Urinary bladder (tissue), 4 donors: ENCODE data around the gene RIPOR1. TPM values are rescaled to one million over a fixed set of nuclear protein-coding genes. Genes with fewer than 3 reads are reported as not detected.
A peak's percentile ranks its signal among the peaks of the same experiment; 100 is the strongest.
"Not testable (repeated sequence)": the region's sequence is repeated elsewhere in the genome, so short reads cannot be mapped to it uniquely, and the experiment has no call there.

Experiments used
- DNase-seq: peaks from one replicate; pipeline ENCODE4 v3.0.0-alpha.2; 2015; ENCODE audit errors: extremely low spot score
- H3K27ac ChIP-seq: one replicate; pipeline ENCODE4 v1.5.1; 2013; ENCODE audit warnings: low read depth, mild to moderate bottlenecking, moderate library complexity
- H3K36me3 ChIP-seq: one replicate; pipeline ENCODE4 v1.6.1; 2013; ENCODE audit warnings: mild to moderate bottlenecking, moderate library complexity; ENCODE audit not compliant: insufficient read depth
- H3K4me1 ChIP-seq: one replicate; pipeline ENCODE4 v1.6.1; 2013; ENCODE audit warnings: mild to moderate bottlenecking, moderate library complexity; ENCODE audit not compliant: insufficient read depth
- H3K4me3 ChIP-seq: one replicate; pipeline ENCODE4 v1.5.1; 2013; ENCODE audit warnings: low read depth, low read length
- WGBS: extraction: QIAGEN DNeasy Blood & Tissue Kit; methylation state at CpG from one replicate; pipeline ENCODE4 v1.1.7; 2013; 5-methylcytosine and 5-hydroxymethylcytosine counted together
- polyA plus RNA-seq: library from polyadenylated mRNA; stranded (reverse); fragments of 200-250 nt; gene quantifications from one replicate; pipeline ENCODE4 v1.2.3, GENCODE V29; 2013
- total RNA-seq: library from RNA; depleted of rRNA; stranded (reverse); fragments of >200 nt; gene quantifications from one replicate; pipeline ENCODE4 v1.2.3, GENCODE V29; 2014
- donor health status: healthy with polysubstance abuse.
- donor health status: healthy.

The RIPOR1 gene
- total and polyA plus RNA-seq, 2 donors, result 20.5 to 59.0 TPM

DNA sequence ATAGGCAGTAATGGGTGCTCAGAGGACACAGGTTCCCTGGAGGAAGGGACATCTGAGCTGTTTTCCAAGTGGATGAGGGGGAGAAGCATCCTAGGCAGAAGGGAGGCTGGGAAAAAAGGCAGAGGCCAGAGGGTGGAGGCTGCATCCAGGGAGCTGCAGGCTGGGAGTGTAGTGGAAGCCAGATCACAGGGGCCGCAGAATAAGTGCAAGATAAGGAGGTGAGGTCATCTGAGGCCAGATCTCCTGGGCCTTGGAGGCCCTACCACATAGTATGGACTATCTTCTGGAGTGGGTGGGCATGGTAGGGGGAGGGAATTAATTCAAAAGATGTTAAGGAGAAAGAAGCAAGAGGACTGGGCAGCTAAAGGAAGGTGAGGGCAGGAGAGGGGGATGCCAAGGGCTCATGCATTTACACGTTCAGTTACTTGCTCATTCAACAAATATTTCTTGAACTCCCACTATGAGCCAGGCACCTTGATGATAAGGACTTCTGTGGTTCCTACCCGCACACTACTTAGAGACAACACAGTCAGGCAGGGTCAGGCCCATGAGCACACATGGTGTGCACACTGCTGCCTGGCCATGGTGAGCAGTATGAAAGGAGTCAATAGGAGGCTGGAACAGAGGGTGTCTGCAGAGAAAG, 2.4 kb upstream of the RIPOR1 start:
- 84% methylated on average over 3 of the region's 3 CpGs for WGBS

DNA sequence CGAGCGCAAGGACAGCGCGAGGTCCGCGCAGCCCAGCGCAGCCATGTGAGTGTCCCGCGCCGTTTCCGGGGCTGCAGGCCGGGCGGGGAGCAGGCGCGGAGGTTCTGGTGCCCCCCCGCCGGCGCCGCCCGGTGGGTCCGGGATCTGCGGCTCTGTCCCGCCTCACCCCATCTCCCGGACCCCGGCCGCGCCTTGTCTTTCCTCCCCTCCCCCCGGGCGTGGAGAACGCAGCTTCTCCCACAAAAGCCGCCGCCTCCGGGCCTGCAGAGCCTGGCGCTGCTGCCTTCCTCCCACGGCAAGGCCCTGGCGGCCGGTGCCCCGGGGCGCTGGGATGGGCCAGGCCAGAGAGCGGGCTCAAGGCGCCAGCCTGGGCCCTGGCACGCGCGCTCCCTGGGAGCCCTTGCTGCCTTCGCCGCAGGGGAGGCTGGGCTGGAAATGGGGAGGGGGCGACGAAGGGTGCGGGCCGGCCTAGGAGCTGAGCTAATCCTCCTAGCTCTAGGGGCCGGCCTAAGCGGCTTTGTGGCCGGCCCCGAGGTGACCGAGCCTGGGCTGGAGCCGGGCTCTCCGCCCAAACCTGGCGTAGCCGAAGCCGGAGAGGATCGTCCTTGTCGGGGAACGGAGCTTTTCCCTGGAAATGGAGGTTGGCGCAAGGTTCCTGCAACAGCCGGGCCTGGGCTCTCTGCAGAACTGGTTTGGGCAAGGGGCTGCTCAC, 397 bp downstream of the RIPOR1 start:
- no peaks in the 10 kb centered on the region for H3K4me1 ChIP-seq
- WGBS, result under 1% methylated on average over 65 of the region's 65 CpGs
- no peak for DNase-seq
- peak overlapping the region; percentile 85 for H3K4me3 ChIP-seq
- no peaks in the 10 kb centered on the region for H3K36me3 ChIP-seq
- H3K27ac ChIP-seq, result peak overlapping the region; percentile 68

More for the DNA sequence above, 2.4 kb upstream of the RIPOR1 start:
- Histone ChIP-seq H3K27ac (no peak overlapping the region), H3K4me3 (no peak overlapping the region), H3K4me1 (no peaks in the 10 kb centered on the region), H3K36me3 (no peaks in the 10 kb centered on the region)
- no peak for DNase-seq

DNA sequence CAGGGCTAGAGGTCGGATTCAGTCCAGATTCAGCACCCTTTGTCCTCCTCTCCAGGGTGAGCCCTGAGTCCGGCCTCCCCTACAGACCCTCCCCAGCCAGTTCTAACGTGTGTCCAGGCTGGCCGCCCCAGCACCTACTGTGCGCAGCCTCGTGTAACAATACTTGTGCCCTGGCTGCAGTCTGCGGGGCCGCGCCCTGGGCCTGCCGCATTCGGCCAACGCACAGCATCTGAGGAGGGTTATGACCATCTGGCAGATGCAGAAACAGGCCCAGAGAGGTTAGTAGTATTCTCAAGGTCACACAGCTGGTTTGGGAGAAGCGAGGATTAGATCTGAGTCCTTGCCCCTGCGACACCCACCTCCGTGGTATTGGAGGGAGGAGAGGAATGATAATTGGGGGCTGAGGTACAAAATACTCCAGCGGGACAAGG, 968 bp downstream of the RIPOR1 start:
- Histone ChIP-seq H3K36me3 (no peaks in the 10 kb centered on the region), H3K27ac (peak overlapping the region; percentile 23), H3K4me1 (no peaks in the 10 kb centered on the region), H3K4me3 (peak overlapping the region; percentile 85)
- 6% methylated on average over 16 of the region's 16 CpGs for WGBS
- DNase-seq, result no peak

DNA sequence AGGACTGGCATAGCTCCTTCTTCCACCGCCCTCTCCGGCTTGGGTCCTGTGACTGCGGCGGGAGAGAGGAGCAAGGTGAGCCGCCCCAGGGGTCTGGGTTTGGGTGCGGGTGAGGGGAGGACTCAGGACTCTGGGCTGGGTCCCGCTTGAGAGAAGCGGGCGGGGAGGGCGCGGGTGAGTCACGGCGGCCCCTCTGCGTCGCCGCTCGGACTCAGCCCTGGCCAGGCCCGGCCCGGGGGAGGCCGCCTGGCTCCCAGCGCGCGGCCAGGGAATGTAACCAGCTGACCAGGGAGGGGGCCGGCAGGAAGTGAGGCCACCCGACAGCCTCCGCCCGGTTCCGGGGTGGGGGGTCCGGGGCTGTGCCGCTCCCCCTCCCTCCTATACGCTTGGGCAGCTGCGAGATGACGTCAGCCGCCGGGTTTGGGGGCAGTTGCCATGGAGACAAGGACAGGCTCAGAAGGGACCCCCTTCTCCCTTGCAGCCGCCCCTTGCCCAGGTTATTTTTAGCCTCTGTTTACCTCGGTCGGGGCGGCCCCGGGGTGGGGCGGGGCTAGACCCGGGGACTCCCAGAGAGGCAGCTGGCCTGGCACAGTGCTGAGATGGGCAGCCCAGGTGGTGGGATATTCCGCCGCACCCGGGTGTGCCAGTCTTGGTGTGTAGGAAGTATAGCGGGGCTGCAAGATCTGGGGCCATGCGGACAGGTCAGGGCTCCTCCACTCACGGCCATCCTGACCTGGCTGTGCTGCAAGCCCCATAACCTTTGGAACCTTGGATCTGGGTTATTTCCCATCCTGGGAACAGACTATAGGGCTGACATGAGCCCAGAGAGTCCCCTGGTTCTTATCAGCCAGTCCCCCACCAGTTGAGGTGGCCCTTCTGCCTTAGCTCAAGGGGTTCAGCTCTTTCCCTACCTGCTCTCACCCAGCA, 1.6 kb downstream of the RIPOR1 start:
- no peak for DNase-seq
- H3K4me3 ChIP-seq, result peak overlapping the region; percentile 85
- H3K4me1 ChIP-seq, result no peaks in the 10 kb centered on the region
- 3% methylated on average over 48 of the region's 48 CpGs for WGBS
- no peaks in the 10 kb centered on the region for H3K36me3 ChIP-seq
- H3K27ac ChIP-seq, result peak overlapping the region; percentile 53

DNA sequence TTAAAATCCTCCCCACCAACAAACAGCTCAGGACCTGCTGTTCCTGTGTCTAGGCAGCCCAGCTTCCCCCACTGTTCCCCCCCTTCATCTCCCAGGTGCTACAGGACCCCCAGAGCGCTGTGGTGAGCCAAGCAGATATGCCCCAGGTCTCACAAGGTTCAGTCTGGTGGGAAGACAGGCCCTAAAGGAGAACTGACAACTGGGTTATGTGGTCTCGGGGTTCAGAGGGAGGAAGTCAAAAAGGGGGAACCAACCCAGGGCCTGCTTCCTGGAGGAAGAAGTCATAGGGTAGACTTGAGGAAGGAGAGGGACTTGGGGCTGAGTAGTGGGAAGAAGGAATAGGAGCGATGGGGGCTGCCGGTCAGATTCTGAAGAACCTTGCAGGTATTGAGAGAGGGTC, 2.6 kb downstream of the RIPOR1 start:
- DNase-seq, result no peak
- no peak overlapping the region for H3K27ac ChIP-seq
- H3K4me3 ChIP-seq, result no peak overlapping the region
- WGBS, result 82% methylated on average over 4 of the region's 4 CpGs
- no peaks in the 10 kb centered on the region for H3K4me1 ChIP-seq
- no peaks in the 10 kb centered on the region for H3K36me3 ChIP-seq

DNA sequence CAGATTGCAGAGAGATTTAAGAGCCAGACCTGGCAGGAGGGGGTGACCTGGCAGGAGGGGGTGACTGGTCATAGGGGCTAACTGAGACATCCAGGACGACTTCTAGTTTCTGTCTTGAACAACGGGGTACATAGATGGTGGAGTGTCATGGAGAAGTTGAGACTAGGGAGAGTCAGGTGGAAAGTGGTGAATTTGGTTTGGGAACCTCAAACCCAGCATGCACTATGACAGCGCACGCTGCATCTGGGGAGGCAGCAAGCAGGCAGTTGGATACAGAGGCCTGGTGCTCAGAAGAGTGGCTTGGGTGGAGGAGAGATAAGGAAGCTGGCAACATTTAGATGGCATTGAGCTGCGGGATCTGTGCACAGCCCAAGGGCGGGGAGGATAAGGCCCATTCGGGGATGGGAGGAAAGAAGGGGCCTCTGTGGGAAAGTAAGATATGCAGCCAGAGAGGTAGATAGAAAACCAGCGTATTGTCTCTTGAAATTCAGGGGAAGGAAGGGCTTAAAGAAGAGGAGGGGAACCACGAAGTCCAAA, 4.5 kb downstream of the RIPOR1 start:
- Histone ChIP-seq H3K36me3 (no peaks in the 10 kb centered on the region), H3K27ac (no peak overlapping the region), H3K4me3 (no peak overlapping the region), H3K4me1 (no peaks in the 10 kb centered on the region)
- no peak for DNase-seq
- WGBS, result 72% methylated on average over 9 of the region's 9 CpGs

DNA sequence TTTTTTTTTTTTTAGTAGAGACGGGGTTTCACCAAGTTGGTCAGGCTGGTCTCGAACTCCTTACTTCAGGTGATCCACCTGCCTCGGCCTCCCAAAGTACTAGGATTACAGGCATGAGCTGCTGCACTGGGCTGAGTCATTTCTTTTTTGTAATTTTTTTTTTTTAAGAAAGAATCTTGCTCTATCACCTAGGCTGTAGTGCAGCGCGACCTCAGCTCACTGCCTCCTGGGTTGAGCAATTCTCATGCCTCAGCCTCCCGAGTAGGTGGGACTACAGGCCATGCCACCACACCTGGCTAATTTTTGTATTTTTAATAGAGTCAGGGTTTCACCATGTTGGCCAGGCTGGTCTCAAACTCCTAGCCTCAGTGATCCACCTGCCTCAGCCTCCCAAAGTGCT, 5.4 kb downstream of the RIPOR1 start:
- H3K4me3 ChIP-seq, H3K4me1 ChIP-seq, H3K36me3 ChIP-seq, H3K27ac ChIP-seq, DNase-seq: not testable (repeated sequence)
- WGBS, result 90% methylated on average over 6 of the region's 6 CpGs

DNA sequence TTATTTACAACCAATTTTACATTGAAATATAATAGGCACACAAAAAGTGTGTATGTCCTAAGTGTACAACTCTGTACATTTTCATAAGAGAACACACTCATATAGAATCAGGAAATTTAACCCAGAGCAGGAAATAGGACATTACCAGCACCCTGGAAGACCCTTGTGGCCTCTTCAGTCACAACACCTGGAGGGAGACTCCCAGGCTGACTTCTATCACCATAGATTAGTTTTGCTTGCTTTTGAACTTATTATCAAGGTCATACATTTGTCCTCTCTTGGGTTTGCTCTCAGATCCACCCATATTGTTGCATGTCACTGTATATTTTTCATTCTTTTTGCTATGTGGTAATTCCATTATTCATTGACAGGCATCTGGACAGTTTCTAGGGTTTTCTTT, 5.8 kb downstream of the RIPOR1 start:
- Histone ChIP-seq H3K36me3 (no peaks in the 10 kb centered on the region), H3K4me3 (no peak overlapping the region), H3K4me1 (peaks cover 3% of the 10 kb centered on the region), H3K27ac (no peak overlapping the region)
- DNase-seq, result no peak

DNA sequence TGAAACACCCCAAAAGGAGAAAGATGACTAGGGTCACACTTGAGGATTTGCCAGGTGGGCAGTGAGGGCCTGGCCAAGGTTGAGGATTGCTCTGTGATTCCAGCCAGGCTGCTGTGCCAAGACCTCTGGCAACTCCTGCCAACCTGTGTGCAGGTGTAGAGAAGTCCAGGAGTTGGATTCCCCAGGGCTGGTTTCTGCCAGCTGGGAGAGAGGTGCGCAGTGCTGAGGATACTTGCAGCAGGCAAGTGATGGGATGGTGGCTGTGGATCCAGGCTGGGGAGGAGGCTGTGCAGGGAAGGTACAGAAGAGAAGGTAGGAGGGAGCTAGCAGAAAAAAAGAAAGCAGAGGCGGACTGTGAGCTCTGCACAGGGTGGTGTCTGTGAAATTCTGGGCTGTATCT, 6.6 kb downstream of the RIPOR1 start:
- Histone ChIP-seq H3K36me3 (no peaks in the 10 kb centered on the region), H3K4me1 (peaks cover 3% of the 10 kb centered on the region), H3K27ac (no peak overlapping the region), H3K4me3 (no peak overlapping the region)
- no peak for DNase-seq
- 93% methylated on average over 2 of the region's 2 CpGs for WGBS

DNA sequence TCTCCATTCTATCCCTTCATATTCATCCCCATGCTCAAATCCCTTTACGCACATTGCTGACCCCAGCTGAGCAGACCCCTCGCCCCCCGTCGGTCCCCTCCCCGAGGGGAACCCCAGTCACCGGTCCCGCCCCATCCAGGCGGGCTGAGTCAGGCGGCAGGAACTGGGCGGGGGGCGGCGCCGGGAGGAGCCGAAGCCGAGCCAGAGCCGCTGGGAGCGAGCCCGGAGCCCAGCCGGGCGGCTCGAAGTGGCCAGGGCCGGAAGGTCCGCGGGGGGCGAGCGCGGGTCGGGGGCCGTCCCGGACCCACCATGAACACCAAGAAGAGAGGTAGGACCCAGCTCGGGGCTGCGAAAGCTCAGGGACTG, 8.6 kb downstream of the RIPOR1 start:
- no peak for DNase-seq
- Histone ChIP-seq H3K36me3 (peaks cover 2% of the 10 kb centered on the region), H3K4me1 (peaks cover 3% of the 10 kb centered on the region), H3K4me3 (peak overlapping the region; percentile 76), H3K27ac (peak overlapping the region; percentile 64)
- WGBS, result 1% methylated on average over 32 of the region's 32 CpGs

DNA sequence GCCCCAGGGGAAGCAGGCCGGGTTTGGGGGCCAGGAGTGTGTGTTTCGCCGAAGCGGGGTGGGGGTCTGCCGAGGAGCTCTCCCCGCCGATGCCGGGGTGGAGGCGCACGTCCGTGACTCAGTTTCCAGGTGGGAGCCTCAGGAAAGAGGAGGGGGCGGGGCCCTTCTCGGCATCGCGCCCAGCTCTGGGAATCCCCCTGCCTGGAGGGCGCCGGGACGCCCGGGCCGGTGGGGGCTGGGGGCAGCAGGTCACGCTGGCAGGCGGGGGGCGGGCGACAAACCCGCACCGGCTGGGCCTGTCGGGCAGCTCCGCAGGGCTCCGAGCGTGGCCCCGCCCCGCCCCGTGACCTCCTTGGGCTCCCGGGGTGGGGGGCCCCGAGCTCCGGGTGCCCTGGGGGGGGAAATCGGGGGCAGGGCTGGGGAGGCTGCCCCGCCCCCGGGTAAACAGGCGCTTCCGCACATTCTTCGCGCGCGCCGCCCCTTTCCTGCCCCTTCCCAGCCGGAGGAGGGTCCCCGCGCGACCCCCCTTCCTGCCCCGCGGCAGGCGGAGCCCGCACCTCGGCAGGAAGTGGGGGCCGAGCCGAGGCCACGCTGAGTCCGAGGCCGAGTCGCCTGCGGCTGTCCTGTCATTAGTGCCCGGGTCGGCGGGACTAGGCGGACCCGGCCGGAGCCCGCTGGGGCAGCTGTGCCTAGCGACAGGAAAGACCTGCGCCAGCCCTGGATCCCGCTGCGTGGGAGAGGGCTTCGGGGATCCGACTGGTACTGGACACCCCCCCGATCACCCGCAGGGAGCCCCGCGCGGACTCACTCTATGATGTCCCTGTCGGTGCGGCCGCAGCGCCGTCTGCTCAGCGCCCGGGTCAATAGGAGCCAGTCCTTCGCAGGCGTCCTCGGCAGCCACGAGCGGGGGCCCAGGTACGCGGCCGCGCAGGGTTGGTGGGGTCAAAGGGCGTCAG, 9.3 kb downstream of the RIPOR1 start:
- Histone ChIP-seq H3K36me3 (peaks cover 2% of the 10 kb centered on the region), H3K4me3 (peak overlapping the region; percentile 76), H3K27ac (peak overlapping the region; percentile 64), H3K4me1 (peaks cover 3% of the 10 kb centered on the region)
- WGBS, result 1% methylated on average over 96 of the region's 97 CpGs
- DNase-seq, result no peak

DNA sequence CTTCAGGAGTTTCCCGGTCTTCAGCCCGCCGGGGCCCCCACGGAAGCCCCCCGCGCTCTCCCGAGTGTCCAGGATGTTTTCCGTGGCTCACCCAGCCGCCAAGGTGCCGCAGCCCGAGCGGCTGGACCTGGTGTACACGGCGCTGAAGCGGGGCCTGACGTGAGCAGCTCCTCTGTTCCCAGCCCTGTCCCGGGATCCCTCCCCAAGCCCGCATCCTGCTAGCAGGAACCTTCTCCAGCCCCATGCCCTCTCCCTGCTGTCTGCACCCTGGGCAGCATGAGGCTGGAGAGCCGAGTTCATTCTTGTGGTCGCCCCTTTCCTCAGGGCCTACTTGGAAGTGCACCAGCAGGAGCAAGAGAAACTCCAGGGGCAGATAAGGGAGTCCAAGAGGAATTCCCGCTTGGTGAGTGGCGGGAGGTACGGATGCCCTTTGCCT, 10.1 kb downstream of the RIPOR1 start:
- H3K36me3 ChIP-seq, result peaks cover 2% of the 10 kb centered on the region
- peak overlapping the region; percentile 76 for H3K4me3 ChIP-seq
- WGBS, result 38% methylated on average over 23 of the region's 23 CpGs
- H3K27ac ChIP-seq, result peak overlapping the region; percentile 45
- DNase-seq, result no peak
- H3K4me1 ChIP-seq, result peaks cover 3% of the 10 kb centered on the region
